ENCODE results near the gene THADA.
A peak's percentile ranks its signal among the peaks of the same experiment; 100 is the strongest.

The THADA gene

GRCh38 chr2:43201497-43201896, 394.3 kb downstream of the THADA start:
- H3K36me3 ChIP-seq (ENCODE audit: control insufficient read depth in 2 of 2, insufficient read depth in 2 of 2, low read length in 2 of 2): no peaks in the 10 kb centered on the region
- no peaks in the 10 kb centered on the region for H3K9me3 ChIP-seq (ENCODE audit: control insufficient read depth in 2 of 2, low read length in 2 of 2)
- no peak overlapping the region for H3K9ac ChIP-seq (ENCODE audit: low read length in 2 of 2)
- H3K4me1 ChIP-seq (ENCODE audit: control insufficient read depth, insufficient read depth, low read length): no peaks in the 10 kb centered on the region
- H3K27me3 ChIP-seq (ENCODE audit: control insufficient read depth in 1 of 2, insufficient read depth in 2 of 2, low read length in 2 of 2): no peaks in the 10 kb centered on the region
- H3K4me3 ChIP-seq (ENCODE audit: low read length in 2 of 2): no peak overlapping the region
- no peak overlapping the region for H3K27ac ChIP-seq (ENCODE audit: low read length)

GRCh38 chr2:43201016-43201415, 394.8 kb downstream of the THADA start:
- H3K27ac ChIP-seq (ENCODE audit: low read length): no peak overlapping the region
- no peak overlapping the region for H3K9ac ChIP-seq (ENCODE audit: low read length in 2 of 2)
- H3K36me3 ChIP-seq (ENCODE audit: control insufficient read depth in 2 of 2, insufficient read depth in 2 of 2, low read length in 2 of 2): no peaks in the 10 kb centered on the region
- H3K4me1 ChIP-seq (ENCODE audit: control insufficient read depth, insufficient read depth, low read length): no peaks in the 10 kb centered on the region
- no peaks in the 10 kb centered on the region for H3K27me3 ChIP-seq (ENCODE audit: control insufficient read depth in 1 of 2, insufficient read depth in 2 of 2, low read length in 2 of 2)
- H3K4me3 ChIP-seq (ENCODE audit: low read length in 2 of 2): no peak overlapping the region
- no peaks in the 10 kb centered on the region for H3K9me3 ChIP-seq (ENCODE audit: control insufficient read depth in 2 of 2, low read length in 2 of 2)

- Histone ChIP-seq H3K9me3 (ENCODE audit: control insufficient read depth in 2 of 2, low read length in 2 of 2) (no peaks in the 10 kb centered on the region), H3K4me1 (ENCODE audit: control insufficient read depth, insufficient read depth, low read length) (no peaks in the 10 kb centered on the region), H3K9ac (ENCODE audit: low read length in 2 of 2) (no peak overlapping the region), H3K4me3 (ENCODE audit: low read length in 2 of 2) (no peak overlapping the region), H3K36me3 (ENCODE audit: control insufficient read depth in 2 of 2, insufficient read depth in 2 of 2, low read length in 2 of 2) (no peaks in the 10 kb centered on the region), H3K27me3 (ENCODE audit: control insufficient read depth in 1 of 2, insufficient read depth in 2 of 2, low read length in 2 of 2) (no peaks in the 10 kb centered on the region), H3K27ac (ENCODE audit: low read length) (no peak overlapping the region)
Observed at GRCh38 chr2:43199492-43200488, 396.0 kb downstream of the THADA start.

DNA sequence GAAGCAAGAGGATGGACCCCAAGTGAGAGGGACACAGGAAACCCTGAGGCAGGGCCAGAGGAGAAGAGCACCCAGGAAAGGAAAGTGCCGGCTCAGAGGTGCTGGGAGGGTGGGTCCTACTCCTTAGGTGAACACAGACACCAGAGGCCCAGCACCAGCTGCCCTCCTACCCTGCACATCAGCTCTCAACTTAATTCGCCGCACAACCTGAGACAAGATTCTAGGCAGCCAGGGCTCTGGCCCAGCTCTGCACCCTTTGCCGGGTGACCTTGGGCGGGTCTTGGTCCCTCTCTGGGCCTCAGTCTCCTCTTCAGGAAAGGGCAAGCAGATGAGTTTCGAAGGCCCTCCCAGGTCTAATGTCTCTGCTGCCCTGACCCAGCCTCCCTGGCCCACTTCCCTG, 397.6 kb downstream of the THADA start:
- Histone ChIP-seq H3K36me3 (ENCODE audit: control insufficient read depth in 2 of 2, insufficient read depth in 2 of 2, low read length in 2 of 2) (no peaks in the 10 kb centered on the region), H3K9me3 (ENCODE audit: control insufficient read depth in 2 of 2, low read length in 2 of 2) (no peaks in the 10 kb centered on the region), H3K27ac (ENCODE audit: low read length) (no peak overlapping the region), H3K4me3 (ENCODE audit: low read length in 2 of 2) (no peak overlapping the region), H3K27me3 (ENCODE audit: control insufficient read depth in 1 of 2, insufficient read depth in 2 of 2, low read length in 2 of 2) (no peaks in the 10 kb centered on the region), H3K9ac (ENCODE audit: low read length in 2 of 2) (no peak overlapping the region), H3K4me1 (ENCODE audit: control insufficient read depth, insufficient read depth, low read length) (peaks cover 3% of the 10 kb centered on the region)

GRCh38 chr2:43197588-43197896, 398.3 kb downstream of the THADA start:
- Histone ChIP-seq H3K9ac (ENCODE audit: low read length in 2 of 2) (no peak overlapping the region), H3K4me3 (ENCODE audit: low read length in 2 of 2) (no peak overlapping the region), H3K36me3 (ENCODE audit: control insufficient read depth in 2 of 2, insufficient read depth in 2 of 2, low read length in 2 of 2) (no peaks in the 10 kb centered on the region), H3K4me1 (ENCODE audit: control insufficient read depth, insufficient read depth, low read length) (peaks cover 3% of the 10 kb centered on the region), H3K27me3 (ENCODE audit: control insufficient read depth in 1 of 2, insufficient read depth in 2 of 2, low read length in 2 of 2) (no peaks in the 10 kb centered on the region), H3K27ac (ENCODE audit: low read length) (no peak overlapping the region), H3K9me3 (ENCODE audit: control insufficient read depth in 2 of 2, low read length in 2 of 2) (no peaks in the 10 kb centered on the region)

GRCh38 chr2:43196768-43197587, 398.9 kb downstream of the THADA start:
- Histone ChIP-seq H3K9me3 (ENCODE audit: control insufficient read depth in 2 of 2, low read length in 2 of 2) (no peaks in the 10 kb centered on the region), H3K36me3 (ENCODE audit: control insufficient read depth in 2 of 2, insufficient read depth in 2 of 2, low read length in 2 of 2) (no peaks in the 10 kb centered on the region), H3K27ac (ENCODE audit: low read length) (no peak overlapping the region), H3K9ac (ENCODE audit: low read length in 2 of 2) (no peak overlapping the region), H3K4me3 (ENCODE audit: low read length in 2 of 2) (no peak overlapping the region), H3K27me3 (ENCODE audit: control insufficient read depth in 1 of 2, insufficient read depth in 2 of 2, low read length in 2 of 2) (no peaks in the 10 kb centered on the region), H3K4me1 (ENCODE audit: control insufficient read depth, insufficient read depth, low read length) (peaks cover 3% of the 10 kb centered on the region)

DNA sequence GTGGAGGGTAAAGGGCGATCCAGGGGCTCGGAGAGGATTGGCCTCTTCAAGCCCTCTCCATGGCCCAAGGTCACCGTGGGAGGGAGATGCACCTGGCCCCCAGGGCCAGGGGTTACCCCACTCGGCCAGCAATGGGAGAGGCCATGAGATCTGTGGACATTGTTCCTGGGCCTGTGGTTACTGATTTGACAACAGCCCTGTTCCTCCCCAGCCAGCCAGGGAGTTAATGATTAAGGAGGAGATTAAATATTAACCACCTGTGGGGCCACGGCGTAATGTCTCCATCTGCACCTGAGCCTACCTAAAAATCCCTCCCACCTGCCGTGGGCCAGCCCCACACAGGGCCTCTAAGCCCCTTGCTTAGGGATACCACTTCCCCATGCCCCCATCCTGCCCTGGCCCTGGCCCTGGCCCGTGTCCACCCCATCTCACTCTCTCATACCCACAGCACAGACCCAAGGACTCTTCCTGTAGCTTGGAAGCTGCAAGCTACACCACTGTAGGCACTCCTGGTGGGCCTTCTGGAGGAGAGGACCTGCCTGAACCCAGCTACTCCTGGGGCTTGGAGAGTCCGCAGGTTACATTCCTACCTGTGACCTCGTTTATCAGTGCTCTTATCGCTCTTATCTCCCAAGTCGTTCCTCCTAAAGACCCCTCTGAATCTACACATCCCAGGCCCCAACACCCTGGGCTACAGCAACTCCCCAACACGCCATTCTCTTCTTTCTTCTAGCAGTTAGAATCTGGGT, 401.5 kb downstream of the THADA start:
- Histone ChIP-seq H3K36me3 (ENCODE audit: control insufficient read depth in 2 of 2, insufficient read depth in 2 of 2, low read length in 2 of 2) (no peaks in the 10 kb centered on the region), H3K27me3 (ENCODE audit: control insufficient read depth in 1 of 2, insufficient read depth in 2 of 2, low read length in 2 of 2) (no peaks in the 10 kb centered on the region), H3K4me3 (ENCODE audit: low read length in 2 of 2) (no peak overlapping the region), H3K9ac (ENCODE audit: low read length in 2 of 2) (peak overlapping the region; percentile 21 to 22), H3K27ac (ENCODE audit: low read length) (no peak overlapping the region), H3K4me1 (ENCODE audit: control insufficient read depth, insufficient read depth, low read length) (peaks cover 3% of the 10 kb centered on the region), H3K9me3 (ENCODE audit: control insufficient read depth in 2 of 2, low read length in 2 of 2) (no peaks in the 10 kb centered on the region)

DNA sequence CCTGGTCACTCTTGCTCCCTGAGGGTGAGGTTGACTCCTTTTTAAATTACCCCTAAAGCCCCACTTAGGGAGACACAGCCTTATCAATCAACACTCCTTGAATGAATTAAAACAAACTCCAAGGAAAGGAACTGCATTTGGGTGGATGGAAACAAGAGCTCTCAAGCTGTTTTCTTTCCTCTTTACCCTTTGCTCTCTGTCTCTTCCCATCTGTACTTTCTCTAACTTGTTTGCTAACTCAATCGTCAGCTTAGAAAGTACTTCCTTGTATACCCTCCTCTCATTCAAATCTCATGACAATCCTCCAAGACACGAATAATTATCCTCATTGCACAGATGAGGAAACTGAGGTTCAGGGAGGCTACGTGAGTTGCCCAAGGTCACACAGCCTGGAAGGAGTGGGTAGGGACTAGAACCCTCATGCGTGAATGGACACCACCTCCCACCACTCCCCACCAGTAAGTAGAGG, 402.2 kb downstream of the THADA start:
- peak overlapping the region in 1 of 2 donors; percentile 21 for H3K9ac ChIP-seq (ENCODE audit: low read length in 2 of 2)
- no peaks in the 10 kb centered on the region for H3K36me3 ChIP-seq (ENCODE audit: control insufficient read depth in 2 of 2, insufficient read depth in 2 of 2, low read length in 2 of 2)
- H3K27me3 ChIP-seq (ENCODE audit: control insufficient read depth in 1 of 2, insufficient read depth in 2 of 2, low read length in 2 of 2): no peaks in the 10 kb centered on the region
- no peaks in the 10 kb centered on the region for H3K9me3 ChIP-seq (ENCODE audit: control insufficient read depth in 2 of 2, low read length in 2 of 2)
- peaks cover 3% of the 10 kb centered on the region for H3K4me1 ChIP-seq (ENCODE audit: control insufficient read depth, insufficient read depth, low read length)
- no peak overlapping the region for H3K4me3 ChIP-seq (ENCODE audit: low read length in 2 of 2)
- no peak overlapping the region for H3K27ac ChIP-seq (ENCODE audit: low read length)

GRCh38 chr2:43192744-43193651, 402.8 kb downstream of the THADA start:
- Histone ChIP-seq H3K4me1 (ENCODE audit: control insufficient read depth, insufficient read depth, low read length) (peaks cover 3% of the 10 kb centered on the region), H3K9ac (ENCODE audit: low read length in 2 of 2) (no peak overlapping the region)

More at GRCh38 chr2:43192744-43193651, 402.8 kb downstream of the THADA start:
- no peak overlapping the region for H3K27ac ChIP-seq (ENCODE audit: low read length)
- no peaks in the 10 kb centered on the region for H3K9me3 ChIP-seq (ENCODE audit: control insufficient read depth in 2 of 2, low read length in 2 of 2)
- no peak overlapping the region for H3K4me3 ChIP-seq (ENCODE audit: low read length in 2 of 2)
- no peaks in the 10 kb centered on the region for H3K36me3 ChIP-seq (ENCODE audit: control insufficient read depth in 2 of 2, insufficient read depth in 2 of 2, low read length in 2 of 2)
- H3K27me3 ChIP-seq (ENCODE audit: control insufficient read depth in 1 of 2, insufficient read depth in 2 of 2, low read length in 2 of 2): no peaks in the 10 kb centered on the region

Data from stomach smooth muscle (tissue), 2 donors.